ENCODE data around the gene HOXB8.

HOXB8 gene

GRCh38 chr17:48646183-48647102 lies 31.4 kb upstream of the HOXB8 start:
- H3K4me3 ChIP-seq (ENCODE audit: control insufficient read depth, low read depth, low read length): no peak overlapping the region
- DNase-seq (ENCODE audit: low read depth): no peak
- TF ChIP-seq CTCF (conservative IDR thresholded peaks at IDR 0.05; ENCODE audit: control insufficient read depth, insufficient read depth, low read depth, low read length): no peak

- DNase-seq (ENCODE audit: low read depth): no peak
- H3K4me3 ChIP-seq (ENCODE audit: control insufficient read depth, low read depth, low read length): no peak overlapping the region
- TF ChIP-seq CTCF (conservative IDR thresholded peaks at IDR 0.05; ENCODE audit: control insufficient read depth, insufficient read depth, low read depth, low read length): no peak
Observed at GRCh38 chr17:48645639-48646182, 30.6 kb upstream of the HOXB8 start.

- no peak overlapping the region for H3K4me3 ChIP-seq (ENCODE audit: control insufficient read depth, low read depth, low read length)
- TF ChIP-seq CTCF (conservative IDR thresholded peaks at IDR 0.05; ENCODE audit: control insufficient read depth, insufficient read depth, low read depth, low read length): no peak
- DNase-seq (ENCODE audit: low read depth): no peak
Observed at GRCh38 chr17:48644910-48645557, 29.9 kb upstream of the HOXB8 start.

GRCh38 chr17:48644159-48644558 lies 29.1 kb upstream of the HOXB8 start:
- no peak overlapping the region for H3K4me3 ChIP-seq (ENCODE audit: control insufficient read depth, low read depth, low read length)
- no peak for TF ChIP-seq CTCF (conservative IDR thresholded peaks at IDR 0.05; ENCODE audit: control insufficient read depth, insufficient read depth, low read depth, low read length)
- DNase-seq (ENCODE audit: low read depth): no peak

DNA sequence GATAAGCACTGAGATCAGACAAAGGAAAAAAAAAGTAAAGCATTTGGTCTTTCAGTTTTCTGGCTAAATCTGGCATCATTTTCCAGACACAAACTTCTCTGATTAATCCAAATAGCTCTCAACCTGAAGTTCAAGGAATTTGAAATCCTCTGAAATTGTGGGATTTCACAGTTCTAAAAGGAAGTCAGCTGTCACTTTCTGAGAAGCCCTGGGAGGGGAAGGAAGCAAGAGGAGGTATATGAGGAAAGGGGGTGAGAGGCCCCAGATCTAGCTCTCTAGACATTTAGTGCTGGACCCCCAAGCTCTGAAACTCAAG lies 28.6 kb upstream of the HOXB8 start:
- H3K4me3 ChIP-seq (ENCODE audit: control insufficient read depth, low read depth, low read length): no peak overlapping the region
- DNase-seq (ENCODE audit: low read depth): no peak
- TF ChIP-seq CTCF (conservative IDR thresholded peaks at IDR 0.05; ENCODE audit: control insufficient read depth, insufficient read depth, low read depth, low read length): no peak

DNA sequence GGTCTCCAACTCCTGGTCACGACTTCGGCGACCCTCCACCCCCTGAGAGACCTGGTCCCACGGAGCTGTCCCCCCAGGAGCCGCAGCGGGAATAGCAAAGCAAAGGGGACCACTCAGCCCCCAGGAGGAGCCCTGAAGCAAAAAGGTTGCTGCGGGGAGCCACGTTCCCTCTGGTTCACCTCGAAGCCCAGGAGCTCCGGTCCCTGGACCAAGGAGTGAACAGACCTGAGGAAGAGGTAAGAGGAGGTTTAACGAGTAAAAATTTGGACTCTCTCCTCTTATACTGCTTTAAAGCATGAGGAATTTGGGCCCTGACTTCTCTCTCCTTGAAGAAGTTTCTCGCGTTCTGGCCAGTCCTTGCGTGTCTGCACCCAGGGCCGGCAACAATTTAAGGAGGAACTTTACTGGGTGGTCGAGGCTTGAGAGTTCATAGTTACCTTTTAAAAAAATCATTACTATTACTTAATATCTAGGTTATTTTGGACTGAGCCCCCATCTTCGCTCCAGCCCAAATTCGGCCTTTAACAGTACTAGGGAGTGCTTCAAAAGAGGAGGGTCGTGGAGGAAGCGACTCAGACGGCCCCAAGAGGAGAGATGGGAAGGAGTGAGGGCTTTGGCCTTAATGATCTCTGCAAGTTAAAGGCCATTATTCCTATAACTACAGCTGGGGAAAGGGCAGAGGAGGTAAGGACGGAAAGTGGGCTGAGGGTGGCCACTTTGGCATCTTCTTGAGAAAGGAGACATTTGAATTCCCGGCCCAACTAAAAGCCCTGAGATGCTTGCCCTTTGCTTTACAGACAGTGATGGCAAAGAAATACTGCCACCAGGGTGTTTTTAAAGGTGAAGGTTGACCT lies 28.0 kb upstream of the HOXB8 start:
- no peak for TF ChIP-seq CTCF (conservative IDR thresholded peaks at IDR 0.05; ENCODE audit: control insufficient read depth, insufficient read depth, low read depth, low read length)
- H3K4me3 ChIP-seq (ENCODE audit: control insufficient read depth, low read depth, low read length): no peak overlapping the region
- no peak for DNase-seq (ENCODE audit: low read depth)

Measured in fibroblast of mammary gland (primary cell).